ENCODE data around the gene TENM3.

DNA sequence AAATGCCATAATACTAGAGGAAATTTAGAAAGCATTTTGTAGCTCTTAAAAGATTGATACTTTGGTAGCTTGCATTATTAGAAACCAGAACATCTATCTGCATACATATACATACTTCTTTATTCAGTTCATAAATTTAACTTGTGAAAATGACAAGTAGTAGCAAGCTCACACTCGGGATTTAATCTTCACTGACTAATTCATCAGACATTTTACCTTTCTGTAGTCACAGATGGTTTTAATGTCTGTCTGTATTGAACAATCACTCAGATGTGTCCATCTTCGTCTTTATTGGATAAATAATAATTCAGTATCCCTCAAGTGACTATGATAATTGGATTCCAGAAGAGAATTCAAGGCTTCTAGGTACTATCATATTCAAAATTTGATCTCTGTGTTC, 232.3 kb downstream of the TENM3 start:
- TF ChIP-seq, protein P1, sequence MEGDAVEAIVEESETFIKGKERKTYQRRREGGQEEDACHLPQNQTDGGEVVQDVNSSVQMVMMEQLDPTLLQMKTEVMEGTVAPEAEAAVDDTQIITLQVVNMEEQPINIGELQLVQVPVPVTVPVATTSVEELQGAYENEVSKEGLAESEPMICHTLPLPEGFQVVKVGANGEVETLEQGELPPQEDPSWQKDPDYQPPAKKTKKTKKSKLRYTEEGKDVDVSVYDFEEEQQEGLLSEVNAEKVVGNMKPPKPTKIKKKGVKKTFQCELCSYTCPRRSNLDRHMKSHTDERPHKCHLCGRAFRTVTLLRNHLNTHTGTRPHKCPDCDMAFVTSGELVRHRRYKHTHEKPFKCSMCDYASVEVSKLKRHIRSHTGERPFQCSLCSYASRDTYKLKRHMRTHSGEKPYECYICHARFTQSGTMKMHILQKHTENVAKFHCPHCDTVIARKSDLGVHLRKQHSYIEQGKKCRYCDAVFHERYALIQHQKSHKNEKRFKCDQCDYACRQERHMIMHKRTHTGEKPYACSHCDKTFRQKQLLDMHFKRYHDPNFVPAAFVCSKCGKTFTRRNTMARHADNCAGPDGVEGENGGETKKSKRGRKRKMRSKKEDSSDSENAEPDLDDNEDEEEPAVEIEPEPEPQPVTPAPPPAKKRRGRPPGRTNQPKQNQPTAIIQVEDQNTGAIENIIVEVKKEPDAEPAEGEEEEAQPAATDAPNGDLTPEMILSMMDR (IDR thresholded peaks at IDR 0.05) = no peak
- TF ChIP-seq GABPA (IDR thresholded peaks at IDR 0.05; ENCODE audit: low read depth) = no peak
